ENCODE measurements around the gene NSL1. TPM values are rescaled to one million over a fixed set of nuclear protein-coding genes. Genes with fewer than 3 reads are reported as not detected.
A peak's percentile ranks its signal among the peaks of the same experiment; 100 is the strongest.

Gene NSL1
- total and polyA plus RNA-seq, 8 donors: 10.2 to 170 (median 28.7) TPM

DNA sequence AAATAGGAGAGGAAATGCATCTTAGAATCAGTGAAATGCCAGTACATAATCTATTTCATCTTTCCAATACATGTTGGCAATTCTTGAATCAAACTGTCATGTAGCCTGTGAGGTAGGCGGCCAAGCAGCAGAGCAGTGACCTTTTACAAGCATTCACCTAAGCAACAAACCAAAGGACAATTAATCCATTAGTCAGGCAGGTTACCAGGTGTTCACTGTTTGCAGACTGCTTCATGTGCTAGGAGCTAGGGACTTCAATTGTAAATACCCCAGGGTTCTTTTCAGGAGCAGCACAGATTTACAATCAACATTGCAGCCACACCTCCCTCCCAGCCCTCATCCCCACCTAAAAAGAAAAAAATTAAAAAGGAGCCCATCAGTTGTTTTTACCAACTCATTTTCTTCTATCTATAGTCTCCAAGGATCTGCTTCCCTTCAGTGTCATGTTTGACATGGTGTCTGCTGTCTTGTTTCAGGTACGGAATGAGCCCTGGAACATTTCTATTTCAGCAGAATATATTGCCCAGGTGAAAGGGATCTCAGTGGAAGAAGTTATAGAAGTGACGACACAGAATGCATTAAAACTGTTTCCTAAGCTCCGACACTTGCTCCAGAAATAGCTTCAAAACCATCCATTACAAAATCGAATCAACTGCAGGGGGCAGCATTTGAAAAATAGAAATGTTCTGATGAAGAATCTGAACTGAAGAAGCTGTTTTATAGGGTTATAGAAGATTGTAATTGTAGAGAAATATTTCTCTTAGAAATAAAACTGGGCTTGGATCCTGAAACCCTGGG is 23.2 kb upstream of the NSL1 start:
- Histone ChIP-seq H3K36me3 (peaks cover 0 to 22% (median 19%) of the 10 kb centered on the region in 4 donors), H3K27ac (no peak overlapping the region), H3K4me1 (peaks cover 0 to 22% (median 0%) of the 10 kb centered on the region in 4 donors), H3K4me3 (no peak overlapping the region), H3K9me3 (no peaks in the 10 kb centered on the region), H3K27me3 (no peaks in the 10 kb centered on the region)
- DNase-seq: peak in 1 of 2 donors; percentile 76
- TF ChIP-seq EP300 (IDR thresholded peaks at IDR 0.05): no peak
- TF ChIP-seq, protein P1, sequence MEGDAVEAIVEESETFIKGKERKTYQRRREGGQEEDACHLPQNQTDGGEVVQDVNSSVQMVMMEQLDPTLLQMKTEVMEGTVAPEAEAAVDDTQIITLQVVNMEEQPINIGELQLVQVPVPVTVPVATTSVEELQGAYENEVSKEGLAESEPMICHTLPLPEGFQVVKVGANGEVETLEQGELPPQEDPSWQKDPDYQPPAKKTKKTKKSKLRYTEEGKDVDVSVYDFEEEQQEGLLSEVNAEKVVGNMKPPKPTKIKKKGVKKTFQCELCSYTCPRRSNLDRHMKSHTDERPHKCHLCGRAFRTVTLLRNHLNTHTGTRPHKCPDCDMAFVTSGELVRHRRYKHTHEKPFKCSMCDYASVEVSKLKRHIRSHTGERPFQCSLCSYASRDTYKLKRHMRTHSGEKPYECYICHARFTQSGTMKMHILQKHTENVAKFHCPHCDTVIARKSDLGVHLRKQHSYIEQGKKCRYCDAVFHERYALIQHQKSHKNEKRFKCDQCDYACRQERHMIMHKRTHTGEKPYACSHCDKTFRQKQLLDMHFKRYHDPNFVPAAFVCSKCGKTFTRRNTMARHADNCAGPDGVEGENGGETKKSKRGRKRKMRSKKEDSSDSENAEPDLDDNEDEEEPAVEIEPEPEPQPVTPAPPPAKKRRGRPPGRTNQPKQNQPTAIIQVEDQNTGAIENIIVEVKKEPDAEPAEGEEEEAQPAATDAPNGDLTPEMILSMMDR (IDR thresholded peaks at IDR 0.05): peak in 4 of 7 experiments; percentile 27 to 47 (median 45)
- intact Hi-C loops (cut with DNase I; ENCODE audit: low total_unique reads): loop anchor here (5.0 kb wide), 1 partner anchor 183 kb away; no protein-coding TSS in a partner anchor
- 22 to 38% (median 26%) methylated on average over 5 of the region's 5 CpGs for WGBS, 5 donors

DNA sequence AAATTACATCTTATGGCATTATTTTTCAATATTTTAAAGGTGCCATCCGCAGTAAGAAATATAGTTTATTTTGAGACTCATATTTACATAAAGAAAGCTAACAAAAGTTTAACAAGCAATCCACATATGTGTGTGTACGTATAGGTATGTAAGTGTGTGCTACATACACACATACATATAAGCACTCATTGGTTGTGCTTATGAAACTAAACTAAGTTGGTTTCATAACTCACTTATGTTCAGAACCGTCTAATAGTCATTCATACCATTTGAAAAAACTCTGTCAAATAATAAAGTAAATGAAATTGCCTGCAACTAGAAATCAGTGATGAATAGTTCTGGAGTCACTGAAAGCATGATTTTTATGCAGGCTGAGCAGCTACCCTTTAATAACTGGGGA is 14.2 kb upstream of the NSL1 start:
- DNase-seq: no peak
- 84 to 91% (median 88%) methylated on average over 3 of the region's 3 CpGs for WGBS, 5 donors
- TF ChIP-seq, protein P1 (IDR thresholded peaks at IDR 0.05): no peak
- TF ChIP-seq POLR2A (IDR thresholded peaks at IDR 0.05) (no peak), POLR2AphosphoS5 (IDR thresholded peaks at IDR 0.05) (no peak), EP300 (IDR thresholded peaks at IDR 0.05) (no peak)
- Histone ChIP-seq H3K27me3 (no peaks in the 10 kb centered on the region), H3K27ac (no peak overlapping the region), H3K4me1 (no peaks in the 10 kb centered on the region), H3K4me3 (no peak overlapping the region), H3K36me3 (peaks cover 3 to 87% (median 76%) of the 10 kb centered on the region in 4 donors), H3K9me3 (no peaks in the 10 kb centered on the region)
- intact Hi-C loops (cut with DNase I; ENCODE audit: low total_unique reads): no loop called here

DNA sequence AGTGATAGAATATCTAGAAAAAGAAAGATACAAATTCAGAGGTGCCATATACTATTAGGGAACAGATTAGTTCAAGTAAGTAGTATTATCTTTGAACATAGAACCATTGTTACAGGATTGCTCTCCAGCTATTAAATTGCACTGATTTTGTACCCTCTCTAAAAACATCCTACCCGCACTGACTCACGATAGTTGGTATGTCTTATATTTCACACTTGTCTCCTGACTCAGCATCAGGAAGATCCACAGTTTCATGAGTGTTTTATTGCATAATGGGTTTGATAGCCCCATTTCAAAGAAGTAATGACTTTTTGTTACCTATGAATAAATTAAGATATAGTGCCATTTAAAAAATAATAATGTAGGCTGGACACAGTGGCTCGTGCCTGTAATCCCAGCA is 6.1 kb upstream of the NSL1 start:
- no peaks in the 10 kb centered on the region for H3K9me3 ChIP-seq
- WGBS, 5 donors: 94 to 100% (median 95%) methylated on average over 3 of the region's 3 CpGs
- no peak overlapping the region for H3K27ac ChIP-seq
- peaks cover 14 to 74% (median 59%) of the 10 kb centered on the region in 4 donors for H3K36me3 ChIP-seq
- no peak for DNase-seq
- no peak overlapping the region for H3K4me3 ChIP-seq
- intact Hi-C loops (cut with DNase I; ENCODE audit: low total_unique reads): no loop called here
- peaks cover 0 to 26% (median 7%) of the 10 kb centered on the region in 4 donors for H3K4me1 ChIP-seq
- TF ChIP-seq POLR2AphosphoS5 (IDR thresholded peaks at IDR 0.05) (no peak), POLR2A (IDR thresholded peaks at IDR 0.05) (no peak), EP300 (IDR thresholded peaks at IDR 0.05) (no peak)
- TF ChIP-seq, protein P1 (IDR thresholded peaks at IDR 0.05): no peak
- no peaks in the 10 kb centered on the region for H3K27me3 ChIP-seq

DNA sequence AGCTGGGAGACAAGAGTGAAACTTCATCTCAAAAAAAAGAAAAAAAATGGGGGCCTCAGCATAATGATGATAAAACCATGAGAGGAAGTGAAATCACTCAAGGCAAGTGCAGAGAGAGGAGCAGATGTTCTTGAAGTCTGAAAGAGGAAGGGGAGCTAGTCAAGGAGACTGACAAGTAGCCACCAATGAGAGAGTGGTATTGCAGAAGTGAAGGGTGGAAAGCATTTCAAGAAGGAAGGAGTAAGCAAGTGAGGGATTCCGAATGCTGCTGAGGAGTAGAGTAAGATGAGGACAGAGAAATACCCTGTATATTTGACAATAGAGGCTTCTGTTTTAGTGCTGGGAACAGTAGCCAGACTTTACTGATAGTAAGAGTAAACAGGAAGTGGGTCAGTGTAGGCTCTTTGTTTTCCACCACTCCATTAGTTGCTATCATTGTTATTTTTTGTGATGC is 3.0 kb upstream of the NSL1 start:
- WGBS, 5 donors: 30 to 59% (median 50%) methylated on average over 1 of the region's 1 CpG
- Histone ChIP-seq H3K27ac (peak overlapping the region in 2 of 5 donors; percentile 43 to 47), H3K4me3 (no peak overlapping the region), H3K9me3 (no peaks in the 10 kb centered on the region), H3K36me3 (peaks cover 14 to 43% (median 31%) of the 10 kb centered on the region in 4 donors), H3K4me1 (peaks cover 12 to 47% (median 24%) of the 10 kb centered on the region in 4 donors), H3K27me3 (no peaks in the 10 kb centered on the region)
- DNase-seq: peak in 1 of 2 donors; percentile 42
- TF ChIP-seq POLR2A (IDR thresholded peaks at IDR 0.05) (no peak), POLR2AphosphoS5 (IDR thresholded peaks at IDR 0.05) (no peak), EP300 (IDR thresholded peaks at IDR 0.05) (no peak)
- TF ChIP-seq, protein P1 (IDR thresholded peaks at IDR 0.05): no peak
- intact Hi-C loops (cut with DNase I; ENCODE audit: low total_unique reads): no loop called here

All from stomach (tissue), 9 donors.